ENCODE results near the gene UNC13B.
"Not testable (repeated sequence)": the region's sequence is repeated elsewhere in the genome, so short reads cannot be mapped to it uniquely, and the experiment has no call there.

The UNC13B gene

GRCh38 chr9:35161713-35162604, at the start of gene UNC13B:
Gene UNC13B (plus strand): TSS chr9:35162009. CDS start chr9:35162284, 275 bp downstream.
- DNase-seq = peak; percentile 91

GRCh38 chr9:35112257-35113020, 49.4 kb upstream of the UNC13B start:
- peak; percentile 81 for DNase-seq

- peak; percentile 88 for DNase-seq
Measured at GRCh38 chr9:35114113-35114839, 47.5 kb upstream of the UNC13B start.

- DNase-seq = peak; percentile 59
Measured at GRCh38 chr9:35114840-35115628, 46.8 kb upstream of the UNC13B start.

- DNase-seq = peak; percentile 91
Measured at GRCh38 chr9:35115680-35116538, 45.9 kb upstream of the UNC13B start, which contains the start of gene ATOSB. Gene ATOSB (minus strand): TSS chr9:35115862. CDS start chr9:35108274, 7,588 bp downstream.

- DNase-seq = no peak
Measured at GRCh38 chr9:35116539-35116897, 45.3 kb upstream of the UNC13B start.

- DNase-seq = peak; percentile 91
Measured at GRCh38 chr9:35116898-35117551, 44.8 kb upstream of the UNC13B start.

GRCh38 chr9:35134920-35135319, 26.9 kb upstream of the UNC13B start:
- DNase-seq = no peak

- no peak for DNase-seq
Measured at GRCh38 chr9:35135988-35136387, 25.8 kb upstream of the UNC13B start.

- no peak for DNase-seq
Measured at GRCh38 chr9:35136866-35137265, 24.9 kb upstream of the UNC13B start.

- DNase-seq = no peak
Measured at GRCh38 chr9:35140093-35140492, 21.7 kb upstream of the UNC13B start.

GRCh38 chr9:35142037-35142436, 19.8 kb upstream of the UNC13B start:
- DNase-seq = no peak

GRCh38 chr9:35147941-35148563, 13.8 kb upstream of the UNC13B start:
- not testable (repeated sequence) for DNase-seq

- no peak for DNase-seq
Measured at GRCh38 chr9:35152926-35153325, 8.9 kb upstream of the UNC13B start.

- no peak for DNase-seq
Measured at GRCh38 chr9:35156781-35157180, 5.0 kb upstream of the UNC13B start.

- DNase-seq = not testable (repeated sequence)
Measured at GRCh38 chr9:35157836-35158235, 4.0 kb upstream of the UNC13B start.

- DNase-seq = no peak
Measured at GRCh38 chr9:35158501-35159280, 3.1 kb upstream of the UNC13B start.

GRCh38 chr9:35162605-35163315, 951 bp downstream of the UNC13B start:
- DNase-seq = no peak

GRCh38 chr9:35163413-35163812, 1.6 kb downstream of the UNC13B start:
- no peak for DNase-seq
